ENCODE results near the gene CTNNA2. TPM values are rescaled to one million over a fixed set of nuclear protein-coding genes. Genes with fewer than 3 reads are reported as not detected.

The CTNNA2 gene
- total RNA-seq, 3 donors from 2014 or later: 0.29 to 4.2 (median 1.1) TPM

DNA sequence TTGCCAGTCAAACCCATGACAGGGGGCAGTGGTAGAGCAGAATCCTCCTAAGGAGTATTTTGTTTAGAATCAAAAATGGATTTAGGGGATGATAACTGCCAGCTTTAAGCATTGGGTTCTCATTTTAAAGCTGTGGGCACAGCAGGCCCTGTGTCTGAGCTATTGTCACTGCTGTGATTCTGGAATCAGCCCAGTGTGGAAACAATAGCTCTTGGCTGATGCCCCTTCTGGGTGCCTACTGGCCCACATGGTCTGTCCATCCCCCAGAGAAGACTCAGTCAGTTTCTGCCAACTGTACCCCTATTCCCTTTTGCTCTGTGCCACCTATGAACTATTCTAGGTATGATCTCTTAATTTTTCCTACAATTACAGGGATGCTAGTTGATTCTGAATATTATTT lies 883.4 kb downstream of the CTNNA2 start:
- Histone ChIP-seq H3K9me3 (no peaks in the 10 kb centered on the region), H3K4me3 (no peak overlapping the region), H3K36me3 (ENCODE audit: low read depth) (no peaks in the 10 kb centered on the region), H3K4me1 (ENCODE audit: low read depth) (no peaks in the 10 kb centered on the region)
- intact Hi-C loops (cut with DNase I, micrococcal nuclease): no loop called here
- TF ChIP-seq, protein P1, sequence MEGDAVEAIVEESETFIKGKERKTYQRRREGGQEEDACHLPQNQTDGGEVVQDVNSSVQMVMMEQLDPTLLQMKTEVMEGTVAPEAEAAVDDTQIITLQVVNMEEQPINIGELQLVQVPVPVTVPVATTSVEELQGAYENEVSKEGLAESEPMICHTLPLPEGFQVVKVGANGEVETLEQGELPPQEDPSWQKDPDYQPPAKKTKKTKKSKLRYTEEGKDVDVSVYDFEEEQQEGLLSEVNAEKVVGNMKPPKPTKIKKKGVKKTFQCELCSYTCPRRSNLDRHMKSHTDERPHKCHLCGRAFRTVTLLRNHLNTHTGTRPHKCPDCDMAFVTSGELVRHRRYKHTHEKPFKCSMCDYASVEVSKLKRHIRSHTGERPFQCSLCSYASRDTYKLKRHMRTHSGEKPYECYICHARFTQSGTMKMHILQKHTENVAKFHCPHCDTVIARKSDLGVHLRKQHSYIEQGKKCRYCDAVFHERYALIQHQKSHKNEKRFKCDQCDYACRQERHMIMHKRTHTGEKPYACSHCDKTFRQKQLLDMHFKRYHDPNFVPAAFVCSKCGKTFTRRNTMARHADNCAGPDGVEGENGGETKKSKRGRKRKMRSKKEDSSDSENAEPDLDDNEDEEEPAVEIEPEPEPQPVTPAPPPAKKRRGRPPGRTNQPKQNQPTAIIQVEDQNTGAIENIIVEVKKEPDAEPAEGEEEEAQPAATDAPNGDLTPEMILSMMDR (IDR thresholded peaks at IDR 0.05): no peak
- no peak for ATAC-seq
- DNase-seq: no peak

DNA sequence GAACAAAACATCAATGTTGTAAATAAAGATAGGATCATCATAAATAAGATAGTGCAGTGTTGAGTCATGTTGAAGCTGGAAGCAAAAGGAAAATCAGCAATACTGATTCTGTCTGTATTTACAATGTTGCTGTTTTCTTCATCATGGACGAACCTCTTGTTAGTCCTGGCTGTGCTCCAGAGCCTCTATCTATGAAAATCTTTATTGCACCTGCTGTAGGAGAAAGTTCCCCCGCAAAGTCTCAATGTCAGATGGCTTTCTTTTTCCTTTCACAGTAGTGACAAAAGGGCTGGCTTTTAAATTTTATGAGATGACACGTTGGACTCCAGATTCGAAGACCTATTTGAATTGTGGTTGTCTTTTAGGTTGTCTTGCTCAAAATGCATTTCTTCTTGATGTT lies 890.2 kb downstream of the CTNNA2 start:
- Histone ChIP-seq H3K4me1 (ENCODE audit: low read depth) (no peaks in the 10 kb centered on the region), H3K4me3 (no peak overlapping the region), H3K36me3 (ENCODE audit: low read depth) (no peaks in the 10 kb centered on the region), H3K9me3 (no peaks in the 10 kb centered on the region)
- TF ChIP-seq, protein P1 (IDR thresholded peaks at IDR 0.05): no peak
- intact Hi-C loops (cut with DNase I, micrococcal nuclease): no loop called here
- DNase-seq: no peak
- ATAC-seq: no peak

DNA sequence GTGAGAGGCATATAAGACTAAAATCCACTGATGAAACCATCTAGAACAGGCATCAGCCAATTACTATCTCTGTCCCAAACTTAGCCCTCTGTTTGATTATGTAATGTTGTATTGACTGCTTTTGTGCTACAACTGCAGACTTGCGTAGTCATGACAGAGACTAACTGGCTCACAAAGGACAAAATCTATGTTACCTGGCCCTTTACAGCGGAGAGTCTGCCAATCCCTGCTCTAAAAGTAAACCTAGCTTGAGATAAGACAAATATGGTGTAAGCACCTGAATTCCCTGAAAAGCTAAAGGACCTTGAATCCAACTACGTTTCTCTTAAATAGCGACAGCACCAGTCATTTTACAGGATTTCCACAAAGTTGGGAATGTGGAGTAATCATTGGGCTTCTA lies 894.5 kb downstream of the CTNNA2 start:
- TF ChIP-seq, protein P1 (IDR thresholded peaks at IDR 0.05): no peak
- DNase-seq (no peak), ATAC-seq (no peak)
- Histone ChIP-seq H3K36me3 (ENCODE audit: low read depth) (no peaks in the 10 kb centered on the region), H3K4me3 (no peak overlapping the region), H3K9me3 (no peaks in the 10 kb centered on the region), H3K4me1 (ENCODE audit: low read depth) (no peaks in the 10 kb centered on the region)
- intact Hi-C loops (cut with DNase I, micrococcal nuclease): no loop called here

DNA sequence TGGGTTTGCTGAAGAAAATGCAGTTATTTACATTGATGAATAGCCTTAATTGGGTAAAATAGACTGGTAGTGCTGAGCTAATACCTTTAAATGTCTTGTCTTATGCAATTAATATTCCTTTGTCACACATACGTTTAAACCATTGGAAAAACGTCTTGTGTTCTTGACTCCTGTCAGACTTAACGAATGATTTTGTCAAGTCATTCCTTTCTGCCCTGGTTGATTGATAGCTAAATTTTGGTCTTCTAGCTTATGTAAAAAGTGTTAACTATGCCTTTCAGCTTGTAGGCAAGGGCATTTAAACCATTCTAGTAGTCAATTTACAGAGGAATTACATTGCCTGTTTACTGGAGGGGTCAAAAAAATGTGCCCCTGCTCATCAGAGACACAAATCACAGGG lies 897.5 kb downstream of the CTNNA2 start:
- DNase-seq: no peak
- no peak for ATAC-seq
- Histone ChIP-seq H3K4me1 (ENCODE audit: low read depth) (no peaks in the 10 kb centered on the region), H3K9me3 (no peaks in the 10 kb centered on the region), H3K36me3 (ENCODE audit: low read depth) (no peaks in the 10 kb centered on the region), H3K4me3 (no peak overlapping the region)
- intact Hi-C loops (cut with DNase I, micrococcal nuclease): no loop called here
- TF ChIP-seq, protein P1 (IDR thresholded peaks at IDR 0.05): no peak

DNA sequence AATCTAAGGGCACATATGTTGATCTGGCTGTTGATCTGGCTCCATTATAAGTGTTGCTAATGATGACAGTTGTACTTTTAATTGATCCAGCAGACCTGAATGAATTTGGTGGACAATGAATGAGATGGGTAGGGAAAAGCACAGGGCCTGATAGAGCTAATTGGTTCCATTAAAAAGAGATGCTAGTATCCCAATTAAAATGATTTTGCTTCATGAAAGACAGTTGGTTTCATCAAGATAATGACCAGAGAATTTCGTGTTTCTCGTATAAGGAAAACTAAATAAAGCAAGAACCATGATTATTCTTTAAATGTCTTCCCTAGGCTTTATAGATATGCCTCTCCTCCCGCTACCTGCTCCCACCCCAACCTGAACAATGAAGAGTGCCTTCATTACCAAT lies 900.3 kb downstream of the CTNNA2 start:
- intact Hi-C loops (cut with DNase I, micrococcal nuclease): no loop called here
- no peaks in the 10 kb centered on the region for H3K9me3 ChIP-seq
- no peaks in the 10 kb centered on the region for H3K36me3 ChIP-seq (ENCODE audit: low read depth)
- no peak overlapping the region for H3K4me3 ChIP-seq
- H3K4me1 ChIP-seq (ENCODE audit: low read depth): no peaks in the 10 kb centered on the region
- TF ChIP-seq, protein P1 (IDR thresholded peaks at IDR 0.05): no peak
- no peak for DNase-seq
- ATAC-seq: no peak

DNA sequence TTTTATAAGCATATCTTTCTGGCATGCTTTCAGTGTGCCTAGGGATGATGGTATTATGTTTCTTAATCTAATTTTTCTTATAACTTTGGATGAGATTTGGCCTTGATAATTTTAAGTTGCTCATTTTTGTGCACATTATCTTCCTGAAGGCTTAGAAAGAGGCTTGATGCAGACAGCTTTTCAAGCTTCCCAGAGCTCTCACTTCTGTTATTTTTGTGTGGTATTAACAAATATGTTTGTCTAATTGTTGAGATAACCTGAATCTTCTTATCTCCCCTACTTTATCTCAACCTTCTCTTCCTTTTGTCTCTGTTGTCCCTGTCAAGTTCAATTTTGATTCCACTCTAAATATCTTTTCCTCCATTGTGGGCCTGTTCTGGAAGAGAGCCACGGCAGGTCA lies 904.9 kb downstream of the CTNNA2 start:
- Histone ChIP-seq H3K4me3 (no peak overlapping the region), H3K4me1 (ENCODE audit: low read depth) (no peaks in the 10 kb centered on the region), H3K9me3 (no peaks in the 10 kb centered on the region), H3K36me3 (ENCODE audit: low read depth) (no peaks in the 10 kb centered on the region)
- intact Hi-C loops (cut with DNase I, micrococcal nuclease): no loop called here
- TF ChIP-seq, protein P1 (IDR thresholded peaks at IDR 0.05): no peak
- no peak for ATAC-seq
- DNase-seq: no peak
